ENCODE results near the gene UBE2L5. TPM values are rescaled to one million over a fixed set of nuclear protein-coding genes. Genes with fewer than 3 reads are reported as not detected.

UBE2L5 gene
- total RNA-seq, 1 donor = not detected

DNA sequence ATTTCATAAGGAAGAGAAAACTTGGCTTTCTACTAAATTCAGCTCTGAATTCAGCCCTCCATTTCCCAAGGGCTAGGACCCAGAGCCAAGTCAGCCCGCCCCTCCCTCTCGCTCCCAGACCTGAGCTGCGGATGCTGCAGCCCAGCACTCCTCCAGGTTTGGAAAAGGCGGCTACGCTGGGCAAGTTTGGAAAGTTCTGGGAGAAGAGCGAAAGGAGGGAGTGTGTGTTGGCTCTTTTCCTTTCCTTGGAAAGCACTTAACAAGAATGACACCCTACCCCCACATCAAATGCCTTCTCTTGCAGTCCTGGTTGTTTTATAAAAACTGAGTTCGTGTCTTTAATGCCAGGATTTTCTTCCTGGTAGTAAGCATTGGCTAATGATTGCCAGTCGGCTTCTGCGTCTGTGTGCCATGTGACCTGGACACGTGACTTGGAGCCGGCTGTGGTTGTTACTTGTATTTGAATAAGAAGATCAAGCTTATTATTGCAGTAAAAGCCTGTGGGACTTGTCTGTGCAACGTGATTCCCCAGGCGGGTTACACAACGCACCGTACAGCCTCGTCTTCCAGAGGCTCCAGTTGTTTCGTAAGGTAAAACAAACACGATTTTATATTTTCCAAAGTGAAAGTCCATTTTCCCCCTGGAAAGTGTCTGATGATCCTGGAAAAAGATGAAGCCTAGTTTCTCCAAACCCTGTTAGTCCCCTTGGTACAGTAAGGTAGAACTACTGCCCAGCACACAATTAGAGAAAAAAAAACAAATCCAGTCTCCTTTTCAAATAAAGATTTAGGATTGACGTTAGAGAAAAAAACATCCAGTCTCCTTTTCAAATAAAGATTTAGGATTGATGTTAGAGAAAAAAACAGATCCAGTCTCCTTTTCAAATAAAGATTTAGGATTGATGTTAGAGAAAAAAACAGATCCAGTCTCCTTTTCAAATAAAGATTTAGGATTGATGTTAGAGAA is 26.8 kb upstream of the UBE2L5 start:
- DNase-seq (ENCODE audit: low read depth) = peak; percentile 98
- TF ChIP-seq, protein P1, sequence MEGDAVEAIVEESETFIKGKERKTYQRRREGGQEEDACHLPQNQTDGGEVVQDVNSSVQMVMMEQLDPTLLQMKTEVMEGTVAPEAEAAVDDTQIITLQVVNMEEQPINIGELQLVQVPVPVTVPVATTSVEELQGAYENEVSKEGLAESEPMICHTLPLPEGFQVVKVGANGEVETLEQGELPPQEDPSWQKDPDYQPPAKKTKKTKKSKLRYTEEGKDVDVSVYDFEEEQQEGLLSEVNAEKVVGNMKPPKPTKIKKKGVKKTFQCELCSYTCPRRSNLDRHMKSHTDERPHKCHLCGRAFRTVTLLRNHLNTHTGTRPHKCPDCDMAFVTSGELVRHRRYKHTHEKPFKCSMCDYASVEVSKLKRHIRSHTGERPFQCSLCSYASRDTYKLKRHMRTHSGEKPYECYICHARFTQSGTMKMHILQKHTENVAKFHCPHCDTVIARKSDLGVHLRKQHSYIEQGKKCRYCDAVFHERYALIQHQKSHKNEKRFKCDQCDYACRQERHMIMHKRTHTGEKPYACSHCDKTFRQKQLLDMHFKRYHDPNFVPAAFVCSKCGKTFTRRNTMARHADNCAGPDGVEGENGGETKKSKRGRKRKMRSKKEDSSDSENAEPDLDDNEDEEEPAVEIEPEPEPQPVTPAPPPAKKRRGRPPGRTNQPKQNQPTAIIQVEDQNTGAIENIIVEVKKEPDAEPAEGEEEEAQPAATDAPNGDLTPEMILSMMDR (IDR thresholded peaks at IDR 0.05; ENCODE audit: insufficient read depth, low read depth, low read length) = no peak

DNA sequence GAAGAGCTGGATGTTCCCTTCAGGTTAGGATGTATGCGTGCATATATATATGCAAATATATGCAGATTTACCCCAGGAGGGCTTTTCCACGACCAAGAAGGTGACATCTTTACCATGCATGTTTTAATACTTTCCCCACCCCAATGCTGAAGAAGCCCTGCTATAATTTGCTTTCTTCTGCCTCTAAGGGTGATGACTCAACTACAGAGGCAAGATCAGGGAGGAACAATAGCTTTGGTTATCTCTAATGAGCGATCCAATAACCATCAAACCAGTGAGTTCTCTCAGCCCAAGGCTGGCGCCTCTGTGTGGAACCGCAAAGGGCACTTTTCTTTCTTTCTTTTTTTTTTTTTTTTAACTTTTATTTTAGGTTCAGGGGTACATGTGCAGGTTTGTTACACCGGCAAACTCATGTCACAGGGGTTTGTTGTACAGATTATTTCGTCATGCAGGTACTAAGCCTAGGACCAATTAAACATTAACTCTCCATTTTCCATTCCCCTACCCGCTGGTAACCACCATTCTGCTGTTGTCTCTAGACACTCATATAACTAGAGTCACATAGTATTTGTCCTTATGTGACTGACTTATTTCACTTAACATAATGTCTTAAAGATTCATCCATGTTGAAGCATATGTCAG is 25.7 kb upstream of the UBE2L5 start:
- TF ChIP-seq, protein P1 (IDR thresholded peaks at IDR 0.05; ENCODE audit: insufficient read depth, low read depth, low read length) = no peak
- DNase-seq (ENCODE audit: low read depth) = no peak
- no peak overlapping the region for H3K4me3 ChIP-seq (ENCODE audit: low read depth, low read length)

More for the DNA sequence above, 26.8 kb upstream of the UBE2L5 start:
- peak overlapping the region; percentile 72 for H3K4me3 ChIP-seq (ENCODE audit: low read depth, low read length)

DNA sequence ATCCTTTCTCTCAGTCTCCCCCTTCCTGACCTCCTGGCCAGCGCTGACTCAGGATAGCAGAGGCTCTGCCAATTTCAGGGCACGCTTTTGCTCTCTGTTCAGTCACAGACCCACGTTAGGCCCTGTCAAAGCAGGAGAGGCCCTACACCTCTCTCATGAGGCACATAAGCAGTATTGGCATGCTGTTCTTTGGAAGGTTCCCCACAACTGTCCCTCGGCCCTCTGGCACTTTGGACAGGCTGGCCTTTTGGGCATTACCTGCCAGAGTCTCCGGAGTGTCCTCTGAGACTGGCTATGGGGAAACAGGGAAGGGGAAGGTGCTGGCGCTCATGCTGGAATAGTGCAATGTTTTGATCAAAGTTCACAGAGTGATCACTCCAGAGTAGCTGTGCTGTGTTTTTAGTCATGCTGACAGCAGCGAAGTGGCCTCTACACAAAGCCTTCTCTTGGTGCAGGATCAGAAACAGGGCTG is 23.7 kb upstream of the UBE2L5 start:
- no peak for DNase-seq (ENCODE audit: low read depth)
- H3K4me3 ChIP-seq (ENCODE audit: low read depth, low read length) = no peak overlapping the region
- TF ChIP-seq, protein P1 (IDR thresholded peaks at IDR 0.05; ENCODE audit: insufficient read depth, low read depth, low read length) = no peak

DNA sequence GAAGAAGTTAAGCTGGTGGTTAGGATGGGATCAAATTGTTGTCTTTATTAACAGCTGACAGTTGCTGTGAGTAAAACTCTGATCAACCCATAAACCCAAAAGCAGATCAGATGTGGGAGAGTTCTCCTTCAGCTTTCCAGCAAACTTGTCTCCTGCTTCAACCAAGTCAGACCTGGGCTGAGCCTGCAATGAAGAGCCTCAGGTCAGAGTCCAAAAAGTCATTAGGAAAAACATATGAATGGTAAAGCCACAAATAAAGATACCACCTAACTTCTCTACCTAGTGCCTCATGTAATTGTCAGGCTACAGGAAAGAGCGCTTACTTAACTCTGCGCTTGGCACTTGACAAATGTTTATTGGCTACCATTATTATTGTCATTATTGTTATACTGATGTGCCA is 21.9 kb upstream of the UBE2L5 start:
- TF ChIP-seq, protein P1 (IDR thresholded peaks at IDR 0.05; ENCODE audit: insufficient read depth, low read depth, low read length) = no peak
- no peak for DNase-seq (ENCODE audit: low read depth)
- H3K4me3 ChIP-seq (ENCODE audit: low read depth, low read length) = no peak overlapping the region

DNA sequence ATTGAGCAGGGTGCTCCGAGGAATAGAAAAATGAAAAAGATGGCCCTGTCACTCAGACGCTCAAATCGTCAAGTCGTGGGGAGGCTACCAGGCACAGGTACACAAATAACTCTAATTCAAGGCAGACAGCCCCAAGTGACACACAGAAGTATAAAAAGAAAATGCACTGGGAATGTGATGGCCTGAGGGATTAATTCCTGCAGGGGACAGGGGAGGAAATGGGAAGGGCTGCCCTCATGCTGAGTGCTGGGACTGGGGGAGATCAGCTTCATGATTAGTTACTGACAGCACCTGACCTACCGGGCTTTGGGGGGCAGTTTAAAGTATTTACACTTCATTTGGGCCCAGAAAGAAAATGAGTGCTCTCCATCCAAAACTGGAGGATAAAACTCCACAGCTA is 20.9 kb upstream of the UBE2L5 start:
- TF ChIP-seq, protein P1 (IDR thresholded peaks at IDR 0.05; ENCODE audit: insufficient read depth, low read depth, low read length) = no peak
- no peak overlapping the region for H3K4me3 ChIP-seq (ENCODE audit: low read depth, low read length)
- no peak for DNase-seq (ENCODE audit: low read depth)

DNA sequence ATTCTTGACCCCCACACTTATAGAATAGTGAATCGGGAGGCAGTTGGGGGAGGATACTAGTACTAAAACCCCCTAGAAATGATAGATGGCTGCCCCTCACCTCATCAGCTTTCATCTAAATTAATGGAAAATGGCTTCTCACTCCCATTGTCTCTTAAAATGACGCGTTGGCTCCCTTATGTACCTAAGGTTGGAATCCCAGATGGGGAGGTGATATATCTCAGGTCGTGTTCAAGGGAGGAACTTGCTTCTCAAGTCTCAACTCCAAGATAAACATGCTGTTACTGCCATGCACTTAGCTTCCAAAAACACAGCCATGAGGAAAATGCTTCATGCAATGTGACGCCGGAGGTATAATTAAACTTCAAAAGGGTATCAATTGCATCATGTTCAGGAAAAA is 18.8 kb upstream of the UBE2L5 start:
- TF ChIP-seq, protein P1 (IDR thresholded peaks at IDR 0.05; ENCODE audit: insufficient read depth, low read depth, low read length) = no peak
- H3K4me3 ChIP-seq (ENCODE audit: low read depth, low read length) = no peak overlapping the region
- DNase-seq (ENCODE audit: low read depth) = no peak

All from fibroblast of villous mesenchyme (primary cell).